ENCODE measurements around the gene SCUBE2. TPM values are rescaled to one million over a fixed set of nuclear protein-coding genes. Genes with fewer than 3 reads are reported as not detected.

The SCUBE2 gene
- total RNA-seq, 3 donors from 2014 or later = 8.7 to 18.7 (median 15.9) TPM

GRCh38 chr11:9002920-9003572 is 88.4 kb downstream of the SCUBE2 start:
- ATAC-seq (no peak), DNase-seq (no peak)
- Histone ChIP-seq H3K4me1 (ENCODE audit: low read depth) (peaks cover 13% of the 10 kb centered on the region), H3K36me3 (ENCODE audit: low read depth) (no peaks in the 10 kb centered on the region), H3K4me3 (no peak overlapping the region), H3K9me3 (no peaks in the 10 kb centered on the region)
- intact Hi-C loops (cut with DNase I, micrococcal nuclease) = no loop called here
- TF ChIP-seq, protein P1, sequence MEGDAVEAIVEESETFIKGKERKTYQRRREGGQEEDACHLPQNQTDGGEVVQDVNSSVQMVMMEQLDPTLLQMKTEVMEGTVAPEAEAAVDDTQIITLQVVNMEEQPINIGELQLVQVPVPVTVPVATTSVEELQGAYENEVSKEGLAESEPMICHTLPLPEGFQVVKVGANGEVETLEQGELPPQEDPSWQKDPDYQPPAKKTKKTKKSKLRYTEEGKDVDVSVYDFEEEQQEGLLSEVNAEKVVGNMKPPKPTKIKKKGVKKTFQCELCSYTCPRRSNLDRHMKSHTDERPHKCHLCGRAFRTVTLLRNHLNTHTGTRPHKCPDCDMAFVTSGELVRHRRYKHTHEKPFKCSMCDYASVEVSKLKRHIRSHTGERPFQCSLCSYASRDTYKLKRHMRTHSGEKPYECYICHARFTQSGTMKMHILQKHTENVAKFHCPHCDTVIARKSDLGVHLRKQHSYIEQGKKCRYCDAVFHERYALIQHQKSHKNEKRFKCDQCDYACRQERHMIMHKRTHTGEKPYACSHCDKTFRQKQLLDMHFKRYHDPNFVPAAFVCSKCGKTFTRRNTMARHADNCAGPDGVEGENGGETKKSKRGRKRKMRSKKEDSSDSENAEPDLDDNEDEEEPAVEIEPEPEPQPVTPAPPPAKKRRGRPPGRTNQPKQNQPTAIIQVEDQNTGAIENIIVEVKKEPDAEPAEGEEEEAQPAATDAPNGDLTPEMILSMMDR (IDR thresholded peaks at IDR 0.05) = no peak

DNA sequence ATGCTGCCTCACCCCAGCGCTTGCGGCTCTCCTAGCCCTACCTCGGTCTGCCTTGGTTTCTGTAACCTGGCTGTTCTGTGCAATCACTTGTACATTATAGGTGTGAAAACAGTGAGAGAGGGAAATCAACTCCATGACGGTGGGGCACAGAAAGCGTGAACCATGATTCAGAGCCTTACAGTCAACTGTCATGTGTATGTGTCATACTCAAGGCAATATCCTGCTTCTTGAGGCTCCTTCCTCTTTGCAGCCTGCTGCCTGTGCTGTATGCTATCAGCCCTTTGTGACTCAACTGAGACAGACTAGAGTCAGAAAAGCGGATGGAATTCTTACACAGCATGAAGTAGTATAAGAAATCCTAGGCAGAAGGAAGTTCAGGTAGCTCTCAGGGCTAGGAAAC is 89.7 kb downstream of the SCUBE2 start:
- no peak for DNase-seq

GRCh38 chr11:8998017-8998416 is 93.4 kb downstream of the SCUBE2 start:
- Histone ChIP-seq H3K36me3 (ENCODE audit: low read depth) (no peaks in the 10 kb centered on the region), H3K9me3 (no peaks in the 10 kb centered on the region), H3K4me1 (ENCODE audit: low read depth) (peaks cover 3% of the 10 kb centered on the region), H3K4me3 (no peak overlapping the region)
- intact Hi-C loops (cut with DNase I, micrococcal nuclease) = no loop called here
- TF ChIP-seq, protein P1 (IDR thresholded peaks at IDR 0.05) = no peak
- ATAC-seq = no peak
- no peak for DNase-seq

More for the DNA sequence above, 89.7 kb downstream of the SCUBE2 start:
- Histone ChIP-seq H3K9me3 (no peaks in the 10 kb centered on the region), H3K36me3 (ENCODE audit: low read depth) (no peaks in the 10 kb centered on the region), H3K4me3 (no peak overlapping the region), H3K4me1 (ENCODE audit: low read depth) (peaks cover 13% of the 10 kb centered on the region)
- ATAC-seq = peak; percentile 60
- TF ChIP-seq, protein P1 (IDR thresholded peaks at IDR 0.05) = no peak
- intact Hi-C loops (cut with DNase I, micrococcal nuclease) = no loop called here

DNA sequence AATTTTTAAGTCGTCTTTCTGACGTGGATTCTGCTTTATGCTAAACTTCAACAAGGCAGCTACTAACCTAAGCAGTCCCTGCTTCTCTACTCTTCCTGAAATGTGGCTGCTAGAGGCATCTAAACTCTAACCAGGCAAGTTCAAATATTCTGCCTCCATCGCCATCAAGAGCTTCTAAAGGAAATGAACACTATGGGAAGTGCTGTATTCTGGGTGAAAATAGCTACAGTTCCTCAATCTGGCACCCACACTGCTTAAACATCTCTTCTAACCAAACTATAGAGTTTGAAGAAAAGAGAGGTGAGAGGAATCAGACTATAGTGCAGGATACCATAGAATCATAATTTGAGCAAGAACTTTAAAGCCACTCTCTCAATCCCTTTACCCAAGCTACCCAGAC is 93.9 kb downstream of the SCUBE2 start:
- H3K9me3 ChIP-seq = no peaks in the 10 kb centered on the region
- ATAC-seq (no peak), DNase-seq (no peak)
- H3K36me3 ChIP-seq (ENCODE audit: low read depth) = no peaks in the 10 kb centered on the region
- no peak overlapping the region for H3K4me3 ChIP-seq
- intact Hi-C loops (cut with DNase I, micrococcal nuclease) = no loop called here
- TF ChIP-seq, protein P1 (IDR thresholded peaks at IDR 0.05) = no peak
- H3K4me1 ChIP-seq (ENCODE audit: low read depth) = no peaks in the 10 kb centered on the region

- Histone ChIP-seq H3K4me1 (ENCODE audit: low read depth) (no peaks in the 10 kb centered on the region), H3K9me3 (no peaks in the 10 kb centered on the region), H3K4me3 (no peak overlapping the region), H3K36me3 (ENCODE audit: low read depth) (no peaks in the 10 kb centered on the region)
- TF ChIP-seq, protein P1 (IDR thresholded peaks at IDR 0.05) = no peak
- ATAC-seq (no peak), DNase-seq (no peak)
- intact Hi-C loops (cut with DNase I, micrococcal nuclease) = no loop called here
Observed at GRCh38 chr11:8989453-8989852, 101.9 kb downstream of the SCUBE2 start.

Measured in mucosa of descending colon (tissue), 3 donors.